ENCODE data around the gene MVD.

DNA sequence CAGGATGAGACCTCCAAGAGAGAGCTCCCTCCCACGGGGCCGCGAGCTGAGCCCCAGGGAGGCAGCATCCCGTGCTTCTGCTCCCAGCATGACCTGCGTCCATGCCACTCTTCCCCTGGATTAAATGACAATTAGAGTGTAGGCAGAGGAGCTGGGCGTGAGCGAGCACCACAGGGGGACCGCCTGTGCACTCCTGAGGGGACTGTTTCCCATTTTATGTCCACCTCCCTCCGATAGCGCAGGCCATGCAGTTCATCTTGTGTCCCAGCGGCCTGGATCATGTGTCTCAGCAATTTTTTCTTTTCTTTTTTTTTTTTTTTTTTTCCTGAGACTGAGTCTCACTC is 30.3 kb downstream of the MVD start:
- no peak for TF ChIP-seq RAD21 (IDR thresholded peaks at IDR 0.05; ENCODE audit: low read depth)
- TF ChIP-seq, protein P1, sequence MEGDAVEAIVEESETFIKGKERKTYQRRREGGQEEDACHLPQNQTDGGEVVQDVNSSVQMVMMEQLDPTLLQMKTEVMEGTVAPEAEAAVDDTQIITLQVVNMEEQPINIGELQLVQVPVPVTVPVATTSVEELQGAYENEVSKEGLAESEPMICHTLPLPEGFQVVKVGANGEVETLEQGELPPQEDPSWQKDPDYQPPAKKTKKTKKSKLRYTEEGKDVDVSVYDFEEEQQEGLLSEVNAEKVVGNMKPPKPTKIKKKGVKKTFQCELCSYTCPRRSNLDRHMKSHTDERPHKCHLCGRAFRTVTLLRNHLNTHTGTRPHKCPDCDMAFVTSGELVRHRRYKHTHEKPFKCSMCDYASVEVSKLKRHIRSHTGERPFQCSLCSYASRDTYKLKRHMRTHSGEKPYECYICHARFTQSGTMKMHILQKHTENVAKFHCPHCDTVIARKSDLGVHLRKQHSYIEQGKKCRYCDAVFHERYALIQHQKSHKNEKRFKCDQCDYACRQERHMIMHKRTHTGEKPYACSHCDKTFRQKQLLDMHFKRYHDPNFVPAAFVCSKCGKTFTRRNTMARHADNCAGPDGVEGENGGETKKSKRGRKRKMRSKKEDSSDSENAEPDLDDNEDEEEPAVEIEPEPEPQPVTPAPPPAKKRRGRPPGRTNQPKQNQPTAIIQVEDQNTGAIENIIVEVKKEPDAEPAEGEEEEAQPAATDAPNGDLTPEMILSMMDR (IDR thresholded peaks at IDR 0.05 in 2 of 3, conservative IDR thresholded peaks at IDR 0.05 in 1 of 3; ENCODE audit: borderline replicate concordance in 1 of 3, insufficient read depth in 1 of 3, low read depth in 2 of 3, low read length in 2 of 3) = no peak
